Activated CD4-positive, alpha-beta T cell treated with anti-CD3 and anti-CD28 coated beads, Interleukin-2, amount 10 ng/mL, durations not matched to agents 24 days and 14 days (primary cell): ENCODE results near the gene TLK1. TPM values are rescaled to one million over a fixed set of nuclear protein-coding genes. Genes with fewer than 3 reads are reported as not detected.
"Not testable (repeated sequence)": the region's sequence is repeated elsewhere in the genome, so short reads cannot be mapped to it uniquely, and the experiment has no call there.

ENCODE experiments used
- DNase-seq: peaks from one replicate; pipeline ENCODE4 v3.0.0; 2022
- H3K27ac Mint-ChIP-seq: one replicate; pipeline ENCODE4 v1.8.0; 2022; ENCODE audit warnings: mild to moderate bottlenecking, mixed read lengths
- H3K27me3 Mint-ChIP-seq: one replicate; pipeline ENCODE4 v1.8.0; 2022; ENCODE audit warnings: mixed read lengths
- H3K36me3 Mint-ChIP-seq: one replicate; pipeline ENCODE4 v1.8.0; 2022; ENCODE audit warnings: low read depth, mild to moderate bottlenecking, mixed read lengths
- H3K4me1 Mint-ChIP-seq: one replicate; pipeline ENCODE4 v1.8.0; 2021; ENCODE audit warnings: mixed read lengths
- H3K4me3 Mint-ChIP-seq: one replicate; pipeline ENCODE4 v1.8.0; 2022; ENCODE audit warnings: mild to moderate bottlenecking, moderate library complexity, mixed read lengths
- H3K9me3 Mint-ChIP-seq: one replicate; pipeline ENCODE4 v1.8.0; 2021; ENCODE audit warnings: mixed read lengths
- intact Hi-C: fragments of 100-400 bp; cut with micrococcal nuclease; formaldehyde crosslinking; loops from one replicate; pipeline ENCODE4 v1.15.1; 2023
- total RNA-seq: library from RNA; stranded (reverse); gene quantifications from 2 replicates; pipeline ENCODE4 v1.2.3, GENCODE V29; 2022

Gene TLK1
- total RNA-seq, 1 donor from 2014 or later, result 94.9 TPM

- H3K36me3 Mint-ChIP-seq, H3K27me3 Mint-ChIP-seq, H3K9me3 Mint-ChIP-seq: not testable (repeated sequence)
- peaks cover 38% of the 10 kb centered on the region for H3K4me1 Mint-ChIP-seq
- peak overlapping the region; percentile 86 for H3K27ac Mint-ChIP-seq
- peak; percentile 56 for DNase-seq
- peak overlapping the region; percentile 87 for H3K4me3 Mint-ChIP-seq
- intact Hi-C loops, result loop anchor here (1.0 to 5.0 kb wide), 6 partner anchors 11 to 360 kb away; partner anchors contain the start of gene CYBRD1
These were observed 2.0 kb upstream of the TLK1 start for GRCh38 chr2:171162522-171163197.

GRCh38 chr2:171160956-171161740, 455 bp upstream of the TLK1 start:
- intact Hi-C loops, result loop anchor here (1.0 to 5.0 kb wide), 7 partner anchors 51 to 798 kb away; partner anchors contain the start of genes CYBRD1, DCAF17 and GORASP2
- Mint-ChIP-seq H3K27me3 (no peaks in the 10 kb centered on the region), H3K9me3 (no peaks in the 10 kb centered on the region), H3K27ac (peak overlapping the region; percentile 86), H3K36me3 (peaks cover 5% of the 10 kb centered on the region), H3K4me3 (peak overlapping the region; percentile 92), H3K4me1 (peaks cover 43% of the 10 kb centered on the region)
- peak; percentile 88 for DNase-seq

- Mint-ChIP-seq H3K36me3 (peaks cover 6% of the 10 kb centered on the region), H3K27ac (peak overlapping the region; percentile 95), H3K4me1 (peaks cover 53% of the 10 kb centered on the region), H3K27me3 (no peaks in the 10 kb centered on the region), H3K9me3 (no peaks in the 10 kb centered on the region), H3K4me3 (peak overlapping the region; percentile 92)
- intact Hi-C loops, result loop anchor here (1.0 to 5.0 kb wide), 11 partner anchors 15 to 797 kb away; partner anchors contain the start of genes CYBRD1, DCAF17 and GORASP2
- DNase-seq, result peak; percentile 87
These were observed 1.1 kb downstream of the TLK1 start for GRCh38 chr2:171159372-171160118.

- Mint-ChIP-seq H3K9me3 (no peaks in the 10 kb centered on the region), H3K4me1 (peaks cover 55% of the 10 kb centered on the region), H3K27me3 (no peaks in the 10 kb centered on the region), H3K27ac (peak overlapping the region; percentile 95), H3K36me3 (peaks cover 7% of the 10 kb centered on the region), H3K4me3 (peak overlapping the region; percentile 92)
- intact Hi-C loops, result loop anchor here (1.0 to 2.0 kb wide), 4 partner anchors 14 to 186 kb away; no protein-coding TSS in a partner anchor
- no peak for DNase-seq
These were observed 1.8 kb downstream of the TLK1 start for GRCh38 chr2:171158790-171159371.

GRCh38 chr2:171158036-171158789, 2.5 kb downstream of the TLK1 start:
- H3K9me3 Mint-ChIP-seq, result no peaks in the 10 kb centered on the region
- no peak overlapping the region for H3K27ac Mint-ChIP-seq

GRCh38 chr2:171157109-171157500, 3.6 kb downstream of the TLK1 start:
- Mint-ChIP-seq H3K27ac (no peak overlapping the region), H3K27me3 (no peaks in the 10 kb centered on the region), H3K9me3 (no peaks in the 10 kb centered on the region), H3K4me3 (peak overlapping the region; percentile 41), H3K4me1 (peaks cover 44% of the 10 kb centered on the region), H3K36me3 (peaks cover 5% of the 10 kb centered on the region)
- intact Hi-C loops, result no loop called here
- no peak for DNase-seq

More at GRCh38 chr2:171158036-171158789, 2.5 kb downstream of the TLK1 start:
- Mint-ChIP-seq H3K36me3 (peaks cover 7% of the 10 kb centered on the region), H3K27me3 (no peaks in the 10 kb centered on the region), H3K4me3 (peak overlapping the region; percentile 92), H3K4me1 (peaks cover 52% of the 10 kb centered on the region)
- no peak for DNase-seq
- intact Hi-C loops, result loop anchor here (2.0 kb wide), 2 partner anchors 13 to 63 kb away; no protein-coding TSS in a partner anchor

- Mint-ChIP-seq H3K27ac (no peak overlapping the region), H3K4me1 (peaks cover 49% of the 10 kb centered on the region)
These were observed 6.3 kb downstream of the TLK1 start for GRCh38 chr2:171154348-171154747.

GRCh38 chr2:171150694-171151285, 9.9 kb downstream of the TLK1 start:
- intact Hi-C loops, result no loop called here
- no peak overlapping the region for H3K4me3 Mint-ChIP-seq
- no peaks in the 10 kb centered on the region for H3K9me3 Mint-ChIP-seq
- peaks cover 7% of the 10 kb centered on the region for H3K36me3 Mint-ChIP-seq
- H3K27ac Mint-ChIP-seq, result no peak overlapping the region
- no peak for DNase-seq
- H3K27me3 Mint-ChIP-seq, result no peaks in the 10 kb centered on the region
- peaks cover 46% of the 10 kb centered on the region for H3K4me1 Mint-ChIP-seq

More at GRCh38 chr2:171154348-171154747, 6.3 kb downstream of the TLK1 start:
- Mint-ChIP-seq H3K4me3 (no peak overlapping the region), H3K27me3 (no peaks in the 10 kb centered on the region), H3K9me3 (no peaks in the 10 kb centered on the region), H3K36me3 (peaks cover 9% of the 10 kb centered on the region)
- intact Hi-C loops, result no loop called here
- peak; percentile 32 for DNase-seq

GRCh38 chr2:171149986-171150693, 10.6 kb downstream of the TLK1 start:
- intact Hi-C loops, result no loop called here
- H3K36me3 Mint-ChIP-seq, result peaks cover 5% of the 10 kb centered on the region
- H3K27ac Mint-ChIP-seq, result peak overlapping the region; percentile 40

GRCh38 chr2:171149171-171149938, 11.3 kb downstream of the TLK1 start:
- Mint-ChIP-seq H3K4me3 (no peak overlapping the region), H3K27me3 (no peaks in the 10 kb centered on the region), H3K27ac (no peak overlapping the region), H3K36me3 (peaks cover 12% of the 10 kb centered on the region), H3K4me1 (peaks cover 46% of the 10 kb centered on the region), H3K9me3 (no peaks in the 10 kb centered on the region)
- no peak for DNase-seq
- intact Hi-C loops, result no loop called here

More at GRCh38 chr2:171149986-171150693, 10.6 kb downstream of the TLK1 start:
- peaks cover 46% of the 10 kb centered on the region for H3K4me1 Mint-ChIP-seq
- no peak overlapping the region for H3K4me3 Mint-ChIP-seq
- H3K9me3 Mint-ChIP-seq, result no peaks in the 10 kb centered on the region
- H3K27me3 Mint-ChIP-seq, result no peaks in the 10 kb centered on the region
- DNase-seq, result no peak

GRCh38 chr2:171147081-171147480, 13.6 kb downstream of the TLK1 start:
- intact Hi-C loops, result no loop called here
- Mint-ChIP-seq H3K4me1 (peaks cover 50% of the 10 kb centered on the region), H3K36me3 (peaks cover 10% of the 10 kb centered on the region), H3K9me3 (no peaks in the 10 kb centered on the region), H3K27me3 (no peaks in the 10 kb centered on the region), H3K4me3 (no peak overlapping the region), H3K27ac (no peak overlapping the region)
- no peak for DNase-seq
